Stomach (tissue), 9 donors: Measurements from ENCODE around the gene LGALS12. TPM values are rescaled to one million over a fixed set of nuclear protein-coding genes. Genes with fewer than 3 reads are reported as not detected.
"Not testable (repeated sequence)": the region's sequence is repeated elsewhere in the genome, so short reads cannot be mapped to it uniquely, and the experiment has no call there.

Source experiments
- DNase-seq, 2 donors: peaks; one replicate each; pipeline versions ENCODE4 v3.0.0 to v3.0.0-alpha.2; 2013 to 2019
- H3K27ac ChIP-seq, 5 donors: fragments of 200-600 bp in 4 of 5; sonication (generic) in 4 of 5; one replicate each; pipeline ENCODE4 v1.5.1; 2013 to 2019; ENCODE audit warnings: mild to moderate bottlenecking in 1 of 5, moderate library complexity in 1 of 5
- H3K27me3 ChIP-seq, 3 donors: fragments of 200-600 bp; sonication (generic); one replicate each; pipeline ENCODE4 v1.5.1; 2017 to 2019; ENCODE audit warnings: mixed run types in 1 of 3
- H3K36me3 ChIP-seq, 4 donors: fragments of 200-600 bp; sonication (generic); 1 replicate in 3 of 4; 2 replicates in 1 of 4; pipeline ENCODE4 v1.5.1; 2016 to 2019
- H3K4me1 ChIP-seq, 4 donors: fragments of 200-600 bp; sonication (generic); one replicate each; pipeline ENCODE4 v1.5.1; 2016 to 2019
- H3K4me3 ChIP-seq, 4 donors: fragments of 200-600 bp; sonication (generic) in 3 of 4; one replicate each; pipeline ENCODE4 v1.5.1; 2016 to 2019; ENCODE audit warnings: mild to moderate bottlenecking in 1 of 4
- H3K9me3 ChIP-seq, 4 donors: fragments of 200-600 bp; sonication (generic); one replicate each; pipeline ENCODE4 v1.5.1; 2016 to 2019
- EP300 ChIP-seq: sonication (generic); formaldehyde crosslinking; IDR thresholded peaks from one replicate; pipeline ENCODE4 v1.6.1; 2017; ENCODE audit warnings: antibody characterized with exemption
- POLR2A ChIP-seq, 4 donors: fragments of 450-650 bp; IDR thresholded peaks; one replicate each; pipeline ENCODE4 v1.6.1; 2016; ENCODE audit warnings: antibody characterized with exemption in 4 of 4, control low read depth in 2 of 4, mild to moderate bottlenecking in 1 of 4, moderate library complexity in 1 of 4
- POLR2AphosphoS5 ChIP-seq, 3 donors: sonication (generic); formaldehyde crosslinking; IDR thresholded peaks; one replicate each; pipeline ENCODE4 v1.6.1; 2016; ENCODE audit warnings: antibody characterized with exemption in 3 of 3
- WGBS, 5 donors: extraction: QIAGEN DNeasy Blood & Tissue Kit in 3 of 5; methylation state at CpG; one replicate each; pipeline versions ENCODE4 v1.1.5 to v1.1.7; 2013 to 2018; 5-methylcytosine and 5-hydroxymethylcytosine counted together
- intact Hi-C: fragments of 100-400 bp; cut with DNase I; formaldehyde crosslinking; loops from one replicate; pipeline ENCODE4 v1.15.1; 2023; ENCODE audit warnings: low total_unique reads
- polyA plus RNA-seq, 3 donors: library from polyadenylated mRNA; stranded (reverse); fragments of 200-250 nt; gene quantifications; one replicate each; pipeline ENCODE4 v1.2.3, GENCODE V29; 2013
- total RNA-seq, 5 donors: library from RNA; depleted of rRNA; stranded (reverse); fragments of >200 nt; gene quantifications; one replicate each; pipeline versions ENCODE4 v1.1.0 to v1.2.3, GENCODE V29; 2014 to 2016
- TF ChIP-seq, protein P1 (sequence below), 7 experiments: fragments of 450-650 bp in 4 of 7; fragments of 200-600 bp in 3 of 7; sonication (generic) in 3 of 7; IDR thresholded peaks; one replicate each; pipeline ENCODE4 v1.5.1; 2016 to 2019; ENCODE audit warnings: antibody characterized with exemption in 7 of 7, control low read depth in 2 of 7, mild to moderate bottlenecking in 1 of 7
- donor health status: healthy with polysubstance abuse.
- donor health status: Bipolar disorder and iron deficiency.
- donor health status: healthy.

LGALS12 gene
- total and polyA plus RNA-seq, 8 donors = 0.38 to 1.1 (median 0.49) TPM; not detected in 4

GRCh38 chr11:63520606-63521170 is 14.8 kb downstream of the LGALS12 start:
- intact Hi-C loops = no loop called here
- Histone ChIP-seq H3K27ac (no peak overlapping the region), H3K4me3 (no peak overlapping the region), H3K36me3 (no peaks in the 10 kb centered on the region), H3K9me3 (peaks cover 0 to 7% (median 2%) of the 10 kb centered on the region in 4 donors), H3K27me3 (no peaks in the 10 kb centered on the region), H3K4me1 (no peaks in the 10 kb centered on the region)
- 75 to 87% (median 84%) methylated on average over 5 of the region's 5 CpGs for WGBS, 5 donors
- no peak for DNase-seq
- TF ChIP-seq, protein P1, sequence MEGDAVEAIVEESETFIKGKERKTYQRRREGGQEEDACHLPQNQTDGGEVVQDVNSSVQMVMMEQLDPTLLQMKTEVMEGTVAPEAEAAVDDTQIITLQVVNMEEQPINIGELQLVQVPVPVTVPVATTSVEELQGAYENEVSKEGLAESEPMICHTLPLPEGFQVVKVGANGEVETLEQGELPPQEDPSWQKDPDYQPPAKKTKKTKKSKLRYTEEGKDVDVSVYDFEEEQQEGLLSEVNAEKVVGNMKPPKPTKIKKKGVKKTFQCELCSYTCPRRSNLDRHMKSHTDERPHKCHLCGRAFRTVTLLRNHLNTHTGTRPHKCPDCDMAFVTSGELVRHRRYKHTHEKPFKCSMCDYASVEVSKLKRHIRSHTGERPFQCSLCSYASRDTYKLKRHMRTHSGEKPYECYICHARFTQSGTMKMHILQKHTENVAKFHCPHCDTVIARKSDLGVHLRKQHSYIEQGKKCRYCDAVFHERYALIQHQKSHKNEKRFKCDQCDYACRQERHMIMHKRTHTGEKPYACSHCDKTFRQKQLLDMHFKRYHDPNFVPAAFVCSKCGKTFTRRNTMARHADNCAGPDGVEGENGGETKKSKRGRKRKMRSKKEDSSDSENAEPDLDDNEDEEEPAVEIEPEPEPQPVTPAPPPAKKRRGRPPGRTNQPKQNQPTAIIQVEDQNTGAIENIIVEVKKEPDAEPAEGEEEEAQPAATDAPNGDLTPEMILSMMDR (IDR thresholded peaks at IDR 0.05) = no peak
- TF ChIP-seq POLR2A (IDR thresholded peaks at IDR 0.05) (no peak), EP300 (no peak), POLR2AphosphoS5 (IDR thresholded peaks at IDR 0.05) (no peak)

GRCh38 chr11:63521896-63522295 is 16.0 kb downstream of the LGALS12 start:
- no peaks in the 10 kb centered on the region for H3K36me3 ChIP-seq
- H3K27me3 ChIP-seq = no peaks in the 10 kb centered on the region
- no peaks in the 10 kb centered on the region for H3K4me1 ChIP-seq
- H3K9me3 ChIP-seq = peaks cover 0 to 7% (median 2%) of the 10 kb centered on the region in 4 donors
- DNase-seq = no peak
- TF ChIP-seq POLR2A (IDR thresholded peaks at IDR 0.05) (no peak), POLR2AphosphoS5 (IDR thresholded peaks at IDR 0.05) (no peak), EP300 (no peak)
- TF ChIP-seq, protein P1 (IDR thresholded peaks at IDR 0.05) = no peak
- intact Hi-C loops = no loop called here
- H3K27ac ChIP-seq = no peak overlapping the region
- no peak overlapping the region for H3K4me3 ChIP-seq
- 84 to 98% (median 90%) methylated on average over 2 of the region's 2 CpGs for WGBS, 5 donors

DNA sequence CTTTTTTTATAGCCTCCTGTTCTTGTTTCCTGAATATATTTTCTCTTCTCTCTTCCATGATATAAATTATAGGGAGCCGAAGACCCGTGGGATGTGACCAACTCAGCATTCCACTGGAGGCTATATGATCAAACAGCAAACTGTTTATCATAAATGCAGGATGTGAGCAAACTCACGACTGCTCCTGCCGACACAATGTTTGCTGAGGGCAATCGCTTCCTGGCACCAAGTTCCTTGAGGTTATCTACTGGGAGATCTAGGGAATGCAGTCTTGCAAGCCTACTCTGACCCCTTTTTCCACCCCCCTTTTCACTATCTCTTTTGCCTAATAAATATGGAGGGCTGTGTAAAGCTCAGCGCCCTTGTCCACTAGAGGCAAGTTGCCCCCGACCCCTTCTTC is 17.3 kb downstream of the LGALS12 start:
- WGBS, 5 donors = 51 to 71% (median 56%) methylated on average over 7 of the region's 7 CpGs
- Histone ChIP-seq H3K36me3 (no peaks in the 10 kb centered on the region), H3K27me3 (no peaks in the 10 kb centered on the region), H3K27ac (no peak overlapping the region), H3K4me1 (no peaks in the 10 kb centered on the region), H3K4me3 (no peak overlapping the region), H3K9me3 (peaks cover 0 to 7% (median 2%) of the 10 kb centered on the region in 4 donors)
- DNase-seq = no peak
- TF ChIP-seq POLR2AphosphoS5 (IDR thresholded peaks at IDR 0.05) = no peak
- TF ChIP-seq EP300 = no peak
- TF ChIP-seq, protein P1 (IDR thresholded peaks at IDR 0.05) = no peak
- intact Hi-C loops = no loop called here

DNA sequence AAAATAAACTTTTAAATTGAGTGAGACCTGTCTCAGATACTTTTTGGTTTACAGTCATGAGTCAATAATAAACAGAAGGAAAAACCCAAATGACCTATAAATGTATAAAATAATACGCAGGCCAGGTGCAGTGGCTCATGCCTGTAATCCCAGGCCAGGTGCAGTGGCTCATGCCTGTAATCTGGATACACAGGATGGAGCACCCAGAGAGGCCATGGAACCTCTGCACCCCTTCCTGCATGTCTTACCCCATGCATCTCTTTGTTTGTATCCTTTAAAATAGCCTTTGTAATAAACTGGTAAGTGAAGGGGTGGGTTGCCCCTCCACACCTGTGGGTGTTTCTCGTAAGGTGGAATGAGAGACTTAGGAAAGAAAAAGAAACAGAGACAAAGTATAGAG is 21.8 kb downstream of the LGALS12 start:
- intact Hi-C loops = no loop called here
- no peak for DNase-seq
- Histone ChIP-seq H3K27ac (no peak overlapping the region), H3K27me3 (no peaks in the 10 kb centered on the region), H3K9me3 (peaks cover 0 to 7% (median 2%) of the 10 kb centered on the region in 4 donors), H3K4me1 (peaks cover under 1 to 15% (median 13%) of the 10 kb centered on the region in 4 donors), H3K4me3 (no peak overlapping the region), H3K36me3 (no peaks in the 10 kb centered on the region)
- WGBS, 5 donors = 78 to 96% (median 85%) methylated on average over 2 of the region's 2 CpGs
- no peak for TF ChIP-seq POLR2AphosphoS5 (IDR thresholded peaks at IDR 0.05)
- TF ChIP-seq, protein P1 (IDR thresholded peaks at IDR 0.05) = no peak
- TF ChIP-seq EP300 = no peak
- TF ChIP-seq POLR2A (IDR thresholded peaks at IDR 0.05) = no peak

DNA sequence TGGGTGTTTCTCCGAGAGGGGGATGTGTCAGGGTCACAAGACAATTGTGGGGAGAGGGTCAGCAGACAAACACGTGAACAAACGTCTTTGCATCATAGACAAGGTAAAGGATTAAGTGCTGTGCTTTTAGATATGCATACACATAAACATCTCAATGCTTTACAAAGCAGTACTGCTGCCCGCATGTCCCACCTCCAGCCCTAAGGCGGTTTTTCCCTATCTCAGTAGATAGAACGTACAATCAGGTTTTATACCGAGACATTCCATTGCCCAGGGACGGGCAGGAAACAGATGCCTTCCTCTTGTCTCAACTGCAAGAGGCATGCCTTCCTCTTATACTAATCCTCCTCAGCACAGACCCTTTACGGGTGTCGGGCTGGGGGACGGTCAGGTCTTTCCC is 22.3 kb downstream of the LGALS12 start:
- H3K27ac ChIP-seq = not testable (repeated sequence)

GRCh38 chr11:63528729-63529278 is 22.9 kb downstream of the LGALS12 start:
- H3K4me3 ChIP-seq, DNase-seq, intact Hi-C loops, H3K36me3 ChIP-seq, H3K9me3 ChIP-seq, H3K27ac ChIP-seq, H3K27me3 ChIP-seq: not testable (repeated sequence)
- H3K4me1 ChIP-seq = peaks cover 3 to 23% (median 13%) of the 10 kb centered on the region in 4 donors
- WGBS, 5 donors = 43 to 61% (median 52%) methylated on average over 1 of the region's 3 CpGs

More for the DNA sequence above, 22.3 kb downstream of the LGALS12 start:
- H3K4me3 ChIP-seq, intact Hi-C loops, DNase-seq, H3K9me3 ChIP-seq, H3K36me3 ChIP-seq, H3K27me3 ChIP-seq: not testable (repeated sequence)
- peaks cover 3 to 20% (median 13%) of the 10 kb centered on the region in 4 donors for H3K4me1 ChIP-seq
- 34 to 51% (median 42%) methylated on average over 3 to 8 of the region's 11 CpGs for WGBS, 5 donors

- DNase-seq, H3K9me3 ChIP-seq, H3K36me3 ChIP-seq, H3K27ac ChIP-seq, intact Hi-C loops, H3K4me3 ChIP-seq, H3K27me3 ChIP-seq: not testable (repeated sequence)
- 73 to 85% (median 82%) methylated on average over 6 of the region's 6 CpGs for WGBS, 5 donors
- H3K4me1 ChIP-seq = peaks cover 3 to 23% (median 13%) of the 10 kb centered on the region in 4 donors
These were observed 23.5 kb downstream of the LGALS12 start for GRCh38 chr11:63529373-63529772.
